VCaP (cell line): ENCODE measurements around the gene DENND10.

Source experiments
- H3K27ac ChIP-seq: fragments of 450-650 bp; 2 replicates; pipeline ENCODE4 v1.5.1; 2017
- CTCF ChIP-seq: fragments of 450-650 bp; conservative IDR thresholded peaks from 2 replicates; pipeline ENCODE4 v1.5.1; 2017; ENCODE audit warnings: mild to moderate bottlenecking, moderate library complexity

The DENND10 gene

GRCh38 chr10:119070395-119071165 is 33.3 kb upstream of the DENND10 start:
- no peak for TF ChIP-seq CTCF
- no peak overlapping the region for H3K27ac ChIP-seq

GRCh38 chr10:119073584-119073983 is 30.3 kb upstream of the DENND10 start:
- TF ChIP-seq CTCF: no peak
- H3K27ac ChIP-seq: no peak overlapping the region

GRCh38 chr10:119078422-119079179 is 25.3 kb upstream of the DENND10 start:
- H3K27ac ChIP-seq: peak overlapping the region; percentile 92; the same call in 1 of the 2 replicates
- no peak for TF ChIP-seq CTCF

GRCh38 chr10:119079599-119080520 is 24.1 kb upstream of the DENND10 start:
- TF ChIP-seq CTCF: no peak
- H3K27ac ChIP-seq: peak overlapping the region; percentile 92

- TF ChIP-seq CTCF: no peak
- H3K27ac ChIP-seq: peak within 1 kb of the TSS; percentile 92
Observed at GRCh38 chr10:119080521-119081259, 23.2 kb upstream of the DENND10 start, which contains the start of gene EIF3A. Gene EIF3A (minus strand): TSS chr10:119080817. CDS start chr10:119080676, 141 bp downstream.

GRCh38 chr10:119084896-119085295 is 19.0 kb upstream of the DENND10 start:
- TF ChIP-seq CTCF: no peak
- no peak overlapping the region for H3K27ac ChIP-seq
